ENCODE data around the gene BIK. TPM values are rescaled to one million over a fixed set of nuclear protein-coding genes. Genes with fewer than 3 reads are reported as not detected.
A peak's percentile ranks its signal among the peaks of the same experiment; 100 is the strongest.

The BIK gene
- total RNA-seq, 4 donors from 2014 or later: 6.1 to 15.6 (median 13.5) TPM

- intact Hi-C loops (cut with DNase I): no loop called here
- TF ChIP-seq, protein P1, sequence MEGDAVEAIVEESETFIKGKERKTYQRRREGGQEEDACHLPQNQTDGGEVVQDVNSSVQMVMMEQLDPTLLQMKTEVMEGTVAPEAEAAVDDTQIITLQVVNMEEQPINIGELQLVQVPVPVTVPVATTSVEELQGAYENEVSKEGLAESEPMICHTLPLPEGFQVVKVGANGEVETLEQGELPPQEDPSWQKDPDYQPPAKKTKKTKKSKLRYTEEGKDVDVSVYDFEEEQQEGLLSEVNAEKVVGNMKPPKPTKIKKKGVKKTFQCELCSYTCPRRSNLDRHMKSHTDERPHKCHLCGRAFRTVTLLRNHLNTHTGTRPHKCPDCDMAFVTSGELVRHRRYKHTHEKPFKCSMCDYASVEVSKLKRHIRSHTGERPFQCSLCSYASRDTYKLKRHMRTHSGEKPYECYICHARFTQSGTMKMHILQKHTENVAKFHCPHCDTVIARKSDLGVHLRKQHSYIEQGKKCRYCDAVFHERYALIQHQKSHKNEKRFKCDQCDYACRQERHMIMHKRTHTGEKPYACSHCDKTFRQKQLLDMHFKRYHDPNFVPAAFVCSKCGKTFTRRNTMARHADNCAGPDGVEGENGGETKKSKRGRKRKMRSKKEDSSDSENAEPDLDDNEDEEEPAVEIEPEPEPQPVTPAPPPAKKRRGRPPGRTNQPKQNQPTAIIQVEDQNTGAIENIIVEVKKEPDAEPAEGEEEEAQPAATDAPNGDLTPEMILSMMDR (IDR thresholded peaks at IDR 0.05): no peak
- no peak for TF ChIP-seq POLR2A (IDR thresholded peaks at IDR 0.05)
- Histone ChIP-seq H3K27me3 (no peaks in the 10 kb centered on the region), H3K9me3 (no peaks in the 10 kb centered on the region), H3K4me3 (no peak overlapping the region), H3K4me1 (peaks cover 46 to 98% (median 62%) of the 10 kb centered on the region in 3 donors), H3K27ac (peak overlapping the region; percentile 10 to 77 (median 46)), H3K36me3 (peaks cover 5 to 66% (median 33%) of the 10 kb centered on the region in 3 donors)
- DNase-seq: no peak
- 64% methylated on average over 6 to 7 of the region's 24 CpGs for WGBS, 2 donors
Measured at GRCh38 chr22:43158778-43159483, 48.4 kb downstream of the BIK start.

- 50 to 60% methylated on average over 3 to 9 of the region's 18 CpGs for WGBS, 2 donors
- H3K36me3 ChIP-seq: peaks cover 5 to 66% (median 33%) of the 10 kb centered on the region in 3 donors
- H3K4me1 ChIP-seq: peaks cover 46 to 98% (median 60%) of the 10 kb centered on the region in 3 donors
Measured at GRCh38 chr22:43159484-43160178, 49.1 kb downstream of the BIK start.

GRCh38 chr22:43160497-43161126 lies 50.1 kb downstream of the BIK start:
- no peak for DNase-seq
- WGBS, 2 donors: 89 to 97% methylated on average over 5 to 7 of the region's 8 CpGs
- H3K9me3 ChIP-seq: no peaks in the 10 kb centered on the region
- TF ChIP-seq POLR2A (IDR thresholded peaks at IDR 0.05): no peak
- TF ChIP-seq, protein P1 (IDR thresholded peaks at IDR 0.05): no peak
- H3K4me3 ChIP-seq: no peak overlapping the region
- intact Hi-C loops (cut with DNase I): no loop called here
- H3K27me3 ChIP-seq: no peaks in the 10 kb centered on the region
- H3K4me1 ChIP-seq: peaks cover 44 to 97% (median 55%) of the 10 kb centered on the region in 3 donors
- peaks cover 5 to 57% (median 33%) of the 10 kb centered on the region in 3 donors for H3K36me3 ChIP-seq
- H3K27ac ChIP-seq: peak overlapping the region in 2 of 4 donors; percentile 67 to 77

More at GRCh38 chr22:43159484-43160178, 49.1 kb downstream of the BIK start:
- DNase-seq: no peak
- peak overlapping the region; percentile 10 to 77 (median 46) for H3K27ac ChIP-seq
- intact Hi-C loops (cut with DNase I): no loop called here
- TF ChIP-seq, protein P1 (IDR thresholded peaks at IDR 0.05): peak in 4 of 6 experiments; percentile 60 to 73 (median 62)
- TF ChIP-seq POLR2A (IDR thresholded peaks at IDR 0.05): no peak
- no peaks in the 10 kb centered on the region for H3K27me3 ChIP-seq
- no peaks in the 10 kb centered on the region for H3K9me3 ChIP-seq
- no peak overlapping the region for H3K4me3 ChIP-seq

DNA sequence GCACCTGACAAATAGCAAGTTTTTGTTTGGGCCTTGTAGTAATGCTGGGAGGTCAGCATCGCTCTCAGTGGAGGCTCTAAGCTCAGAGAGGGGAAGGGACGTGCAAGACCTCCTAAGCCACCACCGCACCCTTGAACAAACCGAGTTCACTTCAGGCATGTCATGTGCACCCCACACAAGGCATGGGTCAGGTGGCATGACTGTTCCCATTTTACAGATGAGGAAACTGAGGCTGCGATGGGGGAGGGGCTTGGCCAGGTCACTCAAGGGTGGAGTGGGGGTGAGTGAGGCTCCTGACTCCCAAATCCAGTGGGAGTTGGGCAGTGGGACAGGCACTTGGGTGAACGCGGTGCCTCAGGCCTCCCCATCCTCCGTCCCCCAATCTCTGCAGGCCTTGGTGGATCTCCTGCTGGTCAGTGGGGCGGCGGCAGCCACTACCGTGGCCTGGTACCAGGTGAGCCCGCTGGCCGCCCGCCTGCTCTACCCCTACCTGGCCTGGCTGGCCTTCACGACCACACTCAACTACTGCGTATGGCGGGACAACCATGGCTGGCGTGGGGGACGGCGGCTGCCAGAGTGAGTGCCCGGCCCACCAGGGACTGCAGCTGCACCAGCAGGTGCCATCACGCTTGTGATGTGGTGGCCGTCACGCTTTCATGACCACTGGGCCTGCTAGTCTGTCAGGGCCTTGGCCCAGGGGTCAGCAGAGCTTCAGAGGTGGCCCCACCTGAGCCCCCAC lies 52.0 kb downstream of the BIK start:
- 92% methylated on average over 19 of the region's 24 CpGs; no CpG with 5 or more reads in 1 of the 2 donors for WGBS, 2 donors
- H3K4me3 ChIP-seq: no peak overlapping the region
- DNase-seq: no peak
- peaks cover 10 to 61% (median 38%) of the 10 kb centered on the region in 3 donors for H3K36me3 ChIP-seq
- intact Hi-C loops (cut with DNase I): no loop called here
- H3K27me3 ChIP-seq: no peaks in the 10 kb centered on the region
- no peaks in the 10 kb centered on the region for H3K9me3 ChIP-seq
- H3K4me1 ChIP-seq: peaks cover 41 to 77% (median 44%) of the 10 kb centered on the region in 3 donors
- TF ChIP-seq POLR2A (IDR thresholded peaks at IDR 0.05): no peak
- TF ChIP-seq, protein P1 (IDR thresholded peaks at IDR 0.05): no peak
- H3K27ac ChIP-seq: peak overlapping the region in 2 of 4 donors; percentile 84 to 87
